Thoracic aorta (tissue), 2 donors: ENCODE results near the gene RAB36. TPM values are rescaled to one million over a fixed set of nuclear protein-coding genes. Genes with fewer than 3 reads are reported as not detected.

Experiments used
- ATAC-seq: fragments of 150-250 bp; one replicate; pipeline ENCODE4 v1.8.0; 2017; ENCODE audit warnings: low read depth; ENCODE audit not compliant: insufficient number of reproducible peaks, low FRiP score
- DNase-seq: peaks from one replicate; pipeline ENCODE4 v3.0.0-alpha.2; 2020; ENCODE audit warnings: low spot score
- H3K27ac ChIP-seq, 2 donors: fragments of 200-600 bp; sonication (generic); 1 replicate in 1 of 2; 2 replicates in 1 of 2; pipeline ENCODE4 v1.5.1; 2016; ENCODE audit warnings: mild to moderate bottlenecking in 2 of 2, moderate library complexity in 2 of 2
- H3K27me3 ChIP-seq: fragments of 200-600 bp; sonication (generic); replicated peaks from 2 replicates; pipeline ENCODE4 v1.6.0; 2016; ENCODE audit warnings: mild to moderate bottlenecking; ENCODE audit not compliant: insufficient read depth
- H3K36me3 ChIP-seq: fragments of 200-600 bp; sonication (generic); one replicate; pipeline ENCODE4 v1.5.1; 2016
- H3K4me1 ChIP-seq, 2 donors: fragments of 200-600 bp; sonication (generic); 1 replicate in 1 of 2; 2 replicates in 1 of 2; pipeline versions ENCODE4 v1.5.1 to v1.6.0; 2016; ENCODE audit warnings: low read depth in 2 of 2, mild to moderate bottlenecking in 1 of 2; ENCODE audit not compliant: control insufficient read depth in 1 of 2
- H3K4me3 ChIP-seq: fragments of 200-600 bp; sonication (generic); 2 replicates; pipeline ENCODE4 v1.5.1; 2016; ENCODE audit warnings: mild to moderate bottlenecking
- H3K9me3 ChIP-seq: fragments of 200-600 bp; sonication (generic); 2 replicates; pipeline ENCODE4 v1.5.1; 2016
- CTCF ChIP-seq: fragments of 200-600 bp; sonication (generic); IDR thresholded peaks from one replicate; pipeline ENCODE4 v1.5.1; 2019; ENCODE audit warnings: antibody characterized with exemption
- total RNA-seq, 2 donors: library from RNA; depleted of rRNA; stranded (reverse); fragments of >200 nt; gene quantifications; one replicate each; pipeline versions ENCODE4 v1.1.0 to v1.2.3, GENCODE V29; 2016

Gene RAB36
- total RNA-seq, 2 donors from 2014 or later, result 3.5 to 4.5 TPM

GRCh38 chr22:23164091-23164490 is 18.8 kb downstream of the RAB36 start:
- DNase-seq (no peak), ATAC-seq (no peak)
- Histone ChIP-seq H3K9me3 (no peaks in the 10 kb centered on the region), H3K36me3 (no peaks in the 10 kb centered on the region), H3K27me3 (no peaks in the 10 kb centered on the region), H3K27ac (no peak overlapping the region), H3K4me3 (no peak overlapping the region), H3K4me1 (no peaks in the 10 kb centered on the region)
- no peak for TF ChIP-seq CTCF

GRCh38 chr22:23166042-23166831 is 21.0 kb downstream of the RAB36 start:
- DNase-seq, result no peak
- TF ChIP-seq CTCF, result no peak
- H3K27me3 ChIP-seq, result no peaks in the 10 kb centered on the region
- no peak for ATAC-seq
- H3K4me1 ChIP-seq, result no peaks in the 10 kb centered on the region
- no peak overlapping the region for H3K27ac ChIP-seq
- no peaks in the 10 kb centered on the region for H3K9me3 ChIP-seq
- no peaks in the 10 kb centered on the region for H3K36me3 ChIP-seq
- H3K4me3 ChIP-seq, result no peak overlapping the region

- no peak overlapping the region for H3K4me3 ChIP-seq
- no peaks in the 10 kb centered on the region for H3K36me3 ChIP-seq
- TF ChIP-seq CTCF, result no peak
- ATAC-seq, result no peak
- no peak overlapping the region for H3K27ac ChIP-seq
- no peaks in the 10 kb centered on the region for H3K9me3 ChIP-seq
- H3K27me3 ChIP-seq, result no peaks in the 10 kb centered on the region
- DNase-seq, result no peak
- no peaks in the 10 kb centered on the region for H3K4me1 ChIP-seq
Measured at GRCh38 chr22:23166841-23167616, 21.8 kb downstream of the RAB36 start.

GRCh38 chr22:23168391-23169042 is 23.2 kb downstream of the RAB36 start:
- no peak for ATAC-seq
- no peaks in the 10 kb centered on the region for H3K36me3 ChIP-seq
- no peaks in the 10 kb centered on the region for H3K4me1 ChIP-seq
- no peak overlapping the region for H3K4me3 ChIP-seq
- no peak overlapping the region for H3K27ac ChIP-seq
- DNase-seq, result no peak
- no peaks in the 10 kb centered on the region for H3K27me3 ChIP-seq
- no peaks in the 10 kb centered on the region for H3K9me3 ChIP-seq
- TF ChIP-seq CTCF, result no peak

- no peak for TF ChIP-seq CTCF
- ATAC-seq, result no peak
Measured at GRCh38 chr22:23169043-23169406, 23.7 kb downstream of the RAB36 start.

More at GRCh38 chr22:23169043-23169406, 23.7 kb downstream of the RAB36 start:
- Histone ChIP-seq H3K4me1 (peaks cover 0 to 1% of the 10 kb centered on the region in 2 donors), H3K36me3 (no peaks in the 10 kb centered on the region), H3K27me3 (no peaks in the 10 kb centered on the region), H3K9me3 (no peaks in the 10 kb centered on the region), H3K27ac (no peak overlapping the region), H3K4me3 (no peak overlapping the region)
- DNase-seq, result no peak
